B cell (primary cell): ENCODE measurements around the gene PARD3. TPM values are rescaled to one million over a fixed set of nuclear protein-coding genes. Genes with fewer than 3 reads are reported as not detected.

ENCODE experiments used
- ATAC-seq: fragments of 200-7000 bp; cut with Tn5 transposase; one replicate; pipeline ENCODE4 v1.10.0; 2021; ENCODE audit warnings: low read depth, mild to moderate bottlenecking, moderate number of reproducible peaks, moderate library complexity
- CTCF ChIA-PET: fragments of 350-600 bp; sonication (Branson Sonifier 250); formaldehyde crosslinking; loops from one replicate; lab custom pipeline; 2021; ENCODE audit warnings: antibody characterized with exemption, inconsistent platforms; lab: Charles Lee
- POLR2A ChIA-PET: fragments of 350-600 bp; sonication (Branson Sonifier 250); formaldehyde crosslinking; loops from one replicate; lab custom pipeline; 2021; ENCODE audit warnings: antibody characterized with exemption; lab: Charles Lee
- DNase-seq: peaks from one replicate; pipeline ENCODE4 v3.0.0; 2013
- H2AFZ ChIP-seq: 2 replicates; pipeline ENCODE4 v1.6.1; 2012; ENCODE audit warnings: mild to moderate bottlenecking, low read depth, low read length; ENCODE audit not compliant: insufficient read depth, poor library complexity, severe bottlenecking
- H3K27ac ChIP-seq, 2 donors: 1 replicate in 1 of 2; 2 replicates in 1 of 2; pipeline ENCODE4 v1.5.1; 2012 to 2013; ENCODE audit warnings: low read length in 2 of 2, mild to moderate bottlenecking in 2 of 2, moderate library complexity in 1 of 2
- H3K27me3 ChIP-seq, 4 experiments: fragments of 200-600 bp in 1 of 4; sonication (generic) in 1 of 4; replicated peaks in 1 of 4; 1 replicate in 2 of 4; 2 replicates in 2 of 4; pipeline versions ENCODE4 v1.6.1 to v1.7.0; 2013 to 2016; ENCODE audit warnings: low read length in 3 of 4, mild to moderate bottlenecking in 2 of 4, mixed read lengths in 1 of 4, moderate library complexity in 1 of 4; ENCODE audit not compliant: insufficient read depth in 4 of 4, control insufficient read depth in 3 of 4; ENCODE audit errors: control extremely low read depth in 1 of 4
- H3K36me3 ChIP-seq, 2 experiments: replicated peaks in 1 of 2; 1 replicate in 1 of 2; 2 replicates in 1 of 2; pipeline versions ENCODE4 v1.6.1 to v1.7.1; 2013; ENCODE audit warnings: low read length in 1 of 2; ENCODE audit not compliant: insufficient read depth in 2 of 2, control insufficient read depth in 1 of 2; ENCODE audit errors: control extremely low read depth in 1 of 2, extremely low read depth in 1 of 2
- H3K4me1 ChIP-seq, 2 donors: fragments of 200-600 bp in 1 of 2; sonication (generic) in 1 of 2; 1 replicate in 1 of 2; 2 replicates in 1 of 2; pipeline versions ENCODE4 v1.5.1 to v1.6.1; 2013 to 2017; ENCODE audit warnings: low read length in 2 of 2; ENCODE audit not compliant: control insufficient read depth in 2 of 2, insufficient read depth in 2 of 2
- H3K4me2 ChIP-seq: replicated peaks from 2 replicates; pipeline ENCODE3; 2012; ENCODE audit warnings: mild to moderate bottlenecking, low read depth, low read length; ENCODE audit not compliant: poor library complexity, severe bottlenecking
- H3K4me3 ChIP-seq, 5 experiments: fragments of 200-600 bp in 1 of 5; sonication (generic) in 1 of 5; 1 replicate in 3 of 5; 2 replicates in 2 of 5; pipeline versions ENCODE4 v1.5.1 to v1.7.0; 2011 to 2016; ENCODE audit warnings: low read length in 4 of 5, mild to moderate bottlenecking in 4 of 5, low read depth in 2 of 5, control low read depth in 1 of 5, moderate library complexity in 1 of 5; ENCODE audit not compliant: insufficient read depth in 1 of 5; ENCODE audit errors: control extremely low read depth in 1 of 5, extremely low read depth in 1 of 5
- H3K79me2 ChIP-seq: fragments of 200-600 bp; sonication (generic); one replicate; pipeline ENCODE4 v1.6.0; 2016; ENCODE audit warnings: low read length; ENCODE audit not compliant: control insufficient read depth, insufficient read depth
- H3K9ac ChIP-seq: fragments of 200-600 bp; sonication (generic); 2 replicates; pipeline ENCODE4 v1.6.1; 2017; ENCODE audit warnings: mild to moderate bottlenecking, low read length, moderate library complexity
- H3K9me3 ChIP-seq, 3 donors: one replicate each; pipeline versions ENCODE4 v1.6.1 to v1.7.1; 2013; ENCODE audit warnings: low read length in 2 of 3; ENCODE audit not compliant: control insufficient read depth in 2 of 3, insufficient read depth in 1 of 3; ENCODE audit errors: control extremely low read depth in 1 of 3
- H4K20me1 ChIP-seq: 2 replicates; pipeline ENCODE4 v1.6.0; 2012; ENCODE audit warnings: mild to moderate bottlenecking, low read length; ENCODE audit not compliant: insufficient read depth, control insufficient read depth, poor library complexity, severe bottlenecking
- H3K27ac Mint-ChIP-seq: one replicate; pipeline ENCODE4 v1.8.0; 2021; ENCODE audit warnings: mixed read lengths
- H3K27me3 Mint-ChIP-seq: one replicate; pipeline ENCODE4 v1.8.0; 2021; ENCODE audit warnings: mixed read lengths
- H3K4me1 Mint-ChIP-seq: one replicate; pipeline ENCODE4 v1.8.0; 2021; ENCODE audit warnings: mixed read lengths
- H3K4me3 Mint-ChIP-seq: one replicate; pipeline ENCODE4 v1.8.0; 2021; ENCODE audit warnings: mixed read lengths
- H3K9me3 Mint-ChIP-seq: one replicate; pipeline ENCODE4 v1.8.0; 2022; ENCODE audit warnings: mixed read lengths; ENCODE audit not compliant: insufficient read depth
- EZH2 ChIP-seq: IDR thresholded peaks from 2 replicates; pipeline ENCODE4 v1.6.1; 2012; ENCODE audit warnings: borderline replicate concordance, low read depth, mild to moderate bottlenecking, moderate library complexity, low read length; ENCODE audit not compliant: insufficient read depth, poor library complexity, severe bottlenecking
- WGBS: methylation state at CpG from one replicate; pipeline ENCODE4 v1.1.5; 2013; ENCODE audit warnings: missing lambda C conversion rate; ENCODE audit not compliant: insufficient coverage; 5-methylcytosine and 5-hydroxymethylcytosine counted together
- intact Hi-C: fragments of 100-400 bp; cut with micrococcal nuclease; formaldehyde crosslinking; loops from one replicate; pipeline ENCODE4 v1.10.0; 2022
- polyA plus RNA-seq: library from polyadenylated mRNA; depleted of rRNA; stranded (reverse); fragments of >200 nt; gene quantifications from 2 replicates; pipeline ENCODE4 v1.2.3, GENCODE V29; 2012
- total RNA-seq, 2 donors: library from RNA; stranded (reverse); fragments of 120-200 nt in 1 of 2; gene quantifications; 1 replicate in 1 of 2; 2 replicates in 1 of 2; pipeline versions ENCODE4 v1.2.3 to v1.2.4, GENCODE V29; 2013 to 2022
- TF ChIP-seq, protein P1 (sequence below): fragments of 200-600 bp; IDR thresholded peaks from one replicate; pipeline ENCODE4 v1.8.0; 2022; ENCODE audit warnings: antibody characterized with exemption, mild to moderate bottlenecking

Gene PARD3
- total and polyA plus RNA-seq, 2 donors (not counting 1 experiment from before 2014, with no cell fraction given) = not detected

- H4K20me1 ChIP-seq = no peaks in the 10 kb centered on the region
- DNase-seq (no peak), ATAC-seq (no peak)
- intact Hi-C loops = no loop called here
- no peak overlapping the region for H3K27ac ChIP-seq
- no peaks in the 10 kb centered on the region for H3K9me3 Mint-ChIP-seq
- no peak overlapping the region for H3K27ac Mint-ChIP-seq
- H3K4me1 ChIP-seq = peaks cover 5 to 7% of the 10 kb centered on the region in 2 donors
- no peak overlapping the region for H3K4me2 ChIP-seq
- no peak overlapping the region for H3K9ac ChIP-seq
- H3K36me3 ChIP-seq = no peaks in the 10 kb centered on the region
- no peak overlapping the region for H2AFZ ChIP-seq
- no peaks in the 10 kb centered on the region for H3K9me3 ChIP-seq
- H3K27me3 Mint-ChIP-seq = no peaks in the 10 kb centered on the region
- CTCF ChIA-PET = interaction anchor here (0.7 to 0.8 kb wide), 2 partner anchors 10 to 11 kb away, joined by 3 to 4 read pairs; no protein-coding TSS in a partner anchor
- no peak overlapping the region for H3K4me3 ChIP-seq
- POLR2A ChIA-PET = no interaction called here
- peaks cover 18% of the 10 kb centered on the region for H3K4me1 Mint-ChIP-seq
- no peaks in the 10 kb centered on the region for H3K79me2 ChIP-seq
- no peak overlapping the region for H3K4me3 Mint-ChIP-seq
- TF ChIP-seq EZH2 = no peak
- TF ChIP-seq, protein P1, sequence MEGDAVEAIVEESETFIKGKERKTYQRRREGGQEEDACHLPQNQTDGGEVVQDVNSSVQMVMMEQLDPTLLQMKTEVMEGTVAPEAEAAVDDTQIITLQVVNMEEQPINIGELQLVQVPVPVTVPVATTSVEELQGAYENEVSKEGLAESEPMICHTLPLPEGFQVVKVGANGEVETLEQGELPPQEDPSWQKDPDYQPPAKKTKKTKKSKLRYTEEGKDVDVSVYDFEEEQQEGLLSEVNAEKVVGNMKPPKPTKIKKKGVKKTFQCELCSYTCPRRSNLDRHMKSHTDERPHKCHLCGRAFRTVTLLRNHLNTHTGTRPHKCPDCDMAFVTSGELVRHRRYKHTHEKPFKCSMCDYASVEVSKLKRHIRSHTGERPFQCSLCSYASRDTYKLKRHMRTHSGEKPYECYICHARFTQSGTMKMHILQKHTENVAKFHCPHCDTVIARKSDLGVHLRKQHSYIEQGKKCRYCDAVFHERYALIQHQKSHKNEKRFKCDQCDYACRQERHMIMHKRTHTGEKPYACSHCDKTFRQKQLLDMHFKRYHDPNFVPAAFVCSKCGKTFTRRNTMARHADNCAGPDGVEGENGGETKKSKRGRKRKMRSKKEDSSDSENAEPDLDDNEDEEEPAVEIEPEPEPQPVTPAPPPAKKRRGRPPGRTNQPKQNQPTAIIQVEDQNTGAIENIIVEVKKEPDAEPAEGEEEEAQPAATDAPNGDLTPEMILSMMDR = no peak
- H3K27me3 ChIP-seq = no peaks in the 10 kb centered on the region
- 100% methylated on average over 2 of the region's 6 CpGs for WGBS
Observed at GRCh38 chr10:34635111-34635510, 180.0 kb downstream of the PARD3 start.

DNA sequence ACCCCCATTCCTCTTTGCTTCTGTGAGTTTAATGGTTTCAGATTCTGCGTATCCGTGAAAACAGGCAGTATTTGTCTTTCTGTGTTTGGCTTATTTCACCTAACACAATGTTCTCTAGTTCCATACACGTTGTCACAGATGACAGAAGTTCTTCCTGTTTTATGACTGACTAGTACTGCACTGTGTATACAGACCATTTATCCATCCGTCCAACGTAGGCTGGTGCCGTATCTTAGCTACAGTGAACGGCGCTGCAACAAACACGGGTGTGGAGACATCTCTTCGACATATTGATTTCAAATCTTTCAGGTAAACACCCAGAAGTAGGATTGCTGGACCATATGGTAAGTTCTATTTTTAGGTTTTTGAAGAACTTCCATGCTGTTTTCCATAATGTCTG lies 181.7 kb downstream of the PARD3 start:
- H3K27me3 Mint-ChIP-seq = no peaks in the 10 kb centered on the region
- no peak overlapping the region for H3K4me3 ChIP-seq
- no peaks in the 10 kb centered on the region for H3K79me2 ChIP-seq
- no peaks in the 10 kb centered on the region for H3K36me3 ChIP-seq
- intact Hi-C loops = no loop called here
- CTCF ChIA-PET = no interaction called here
- DNase-seq = no peak
- no peaks in the 10 kb centered on the region for H3K9me3 Mint-ChIP-seq
- no peak for ATAC-seq
- no peaks in the 10 kb centered on the region for H4K20me1 ChIP-seq
- H3K4me2 ChIP-seq = no peak overlapping the region
- no peak overlapping the region for H3K4me3 Mint-ChIP-seq
- no peaks in the 10 kb centered on the region for H3K27me3 ChIP-seq
- H3K9ac ChIP-seq = no peak overlapping the region
- WGBS = 92% methylated on average over 8 of the region's 10 CpGs
- no peaks in the 10 kb centered on the region for H3K9me3 ChIP-seq
- no peak overlapping the region for H3K27ac Mint-ChIP-seq
- H3K27ac ChIP-seq = no peak overlapping the region
- H3K4me1 ChIP-seq = peaks cover 5 to 7% of the 10 kb centered on the region in 2 donors
- TF ChIP-seq, protein P1 = no peak
- no peak for TF ChIP-seq EZH2
- H3K4me1 Mint-ChIP-seq = peaks cover 17% of the 10 kb centered on the region
- POLR2A ChIA-PET = no interaction called here
- H2AFZ ChIP-seq = no peak overlapping the region
